ENCODE measurements around the gene SPACDR.

SPACDR gene

DNA sequence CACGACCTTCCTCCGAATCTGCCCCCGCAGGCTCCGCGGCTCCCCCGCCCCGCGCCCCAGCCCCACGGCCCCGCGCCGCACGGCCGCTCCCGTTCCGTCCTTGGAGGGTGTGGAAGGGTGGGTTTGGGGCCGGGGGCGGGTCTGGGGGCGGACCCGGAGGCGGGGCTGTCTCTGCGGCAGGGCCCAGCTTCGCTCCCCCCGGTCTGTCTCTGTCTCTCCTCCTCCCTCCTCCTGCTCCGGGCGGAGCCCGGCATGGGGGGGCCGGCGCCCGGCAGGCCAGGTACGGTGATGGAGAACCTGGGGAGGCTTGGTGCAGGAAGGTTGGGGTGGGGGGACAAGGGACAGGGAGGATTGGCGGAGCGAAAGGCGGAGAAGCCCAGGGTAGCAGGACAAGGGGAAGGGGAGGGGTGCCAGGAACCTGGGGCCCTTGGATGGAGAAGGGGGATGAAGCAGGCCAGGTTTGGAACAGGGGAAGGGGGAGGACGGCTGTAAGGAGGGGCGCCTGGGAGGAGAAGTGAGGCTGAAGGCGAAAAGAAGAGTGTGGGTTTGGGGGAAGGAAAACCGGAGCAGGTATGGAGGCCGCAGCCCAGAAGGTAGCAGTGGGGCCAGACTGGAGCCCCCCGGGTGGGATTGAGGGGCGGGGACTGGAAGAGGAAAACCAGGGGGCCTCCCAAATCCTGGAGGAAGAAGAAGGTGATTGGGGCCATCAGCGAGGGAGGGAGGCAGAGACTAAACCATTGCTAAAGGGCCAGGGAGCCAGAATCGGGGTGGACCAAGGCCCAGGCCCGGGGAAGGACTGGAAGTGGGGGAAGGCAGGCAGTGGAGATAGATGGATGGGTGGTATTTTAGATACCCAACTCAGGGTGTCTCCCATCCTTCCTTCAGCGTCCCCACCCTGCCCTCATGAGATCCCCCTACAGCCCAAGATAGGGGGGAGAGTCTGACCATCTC lies 19.9 kb upstream of the SPACDR start, which contains the start of gene NYAP1:
Gene NYAP1, plus strand, starts transcription at position 206 of the 951 bp plus-strand sequence. CDS start 1,385 bp downstream, outside the sequence.
- Histone ChIP-seq H3K4me3 (ENCODE audit: low read length) (peak within 1 kb of the TSS; percentile 72), H3K9ac (ENCODE audit: low read depth, low read length) (peak within 1 kb of the TSS; percentile 30; the same call in 1 of the 2 replicates), H3K27ac (ENCODE audit: low read length) (no peak within 1 kb of the TSS), H3K9me3 (ENCODE audit: insufficient read depth, low read depth, low read length) (no peaks in the 10 kb centered on the region), H3K27me3 (ENCODE audit: insufficient read depth, low read length) (peaks cover 4% of the 10 kb centered on the region; the same call in 1 of the 2 replicates), H3K36me3 (ENCODE audit: insufficient read depth, low read depth, low read length) (no peaks in the 10 kb centered on the region), H3K4me1 (ENCODE audit: insufficient read depth, low read length) (peaks cover 8% of the 10 kb centered on the region; the same call in 1 of the 2 replicates)

DNA sequence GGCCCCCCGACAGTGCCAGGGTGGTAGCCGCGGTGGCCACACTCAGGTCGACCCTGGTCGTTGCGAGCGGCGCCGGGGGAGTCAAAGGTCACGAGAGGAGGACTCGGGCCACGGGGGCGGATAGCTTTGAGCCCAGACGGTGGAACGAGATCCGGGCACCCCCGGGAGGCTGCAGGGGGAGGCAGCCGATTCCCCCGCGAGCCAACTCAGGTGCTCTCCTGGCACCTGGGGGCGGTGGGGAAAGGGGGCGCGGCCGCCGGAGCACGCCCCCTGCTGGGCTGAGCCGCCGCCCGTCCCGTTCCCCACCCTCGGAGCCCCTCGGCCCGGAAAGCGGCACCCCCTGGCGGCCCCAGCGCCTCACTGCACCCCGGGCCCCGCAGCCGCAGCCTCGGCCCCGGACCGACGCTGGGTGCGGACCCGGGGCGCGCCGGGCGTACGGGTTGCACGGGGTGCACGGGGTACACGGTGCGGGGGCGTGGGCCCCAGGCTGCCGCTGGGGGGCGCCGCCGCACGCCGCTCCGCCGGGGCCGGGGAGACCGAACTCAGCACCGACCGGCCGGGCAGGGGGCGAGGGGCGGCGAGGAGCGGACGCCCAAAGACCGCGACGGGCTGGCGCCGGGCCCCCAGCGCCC lies 19.1 kb upstream of the SPACDR start:
- no peaks in the 10 kb centered on the region for H3K36me3 ChIP-seq (ENCODE audit: insufficient read depth, low read depth, low read length)
- peak overlapping the region; percentile 72; the same call in 1 of the 2 replicates for H3K4me3 ChIP-seq (ENCODE audit: low read length)
- H3K4me1 ChIP-seq (ENCODE audit: insufficient read depth, low read length): peaks cover 8% of the 10 kb centered on the region; the same call in 1 of the 2 replicates
- no peak overlapping the region for H3K9ac ChIP-seq (ENCODE audit: low read depth, low read length)
- no peak overlapping the region for H3K27ac ChIP-seq (ENCODE audit: low read length)
- H3K9me3 ChIP-seq (ENCODE audit: insufficient read depth, low read depth, low read length): no peaks in the 10 kb centered on the region
- H3K27me3 ChIP-seq (ENCODE audit: insufficient read depth, low read length): peaks cover 4% of the 10 kb centered on the region; the same call in 1 of the 2 replicates

DNA sequence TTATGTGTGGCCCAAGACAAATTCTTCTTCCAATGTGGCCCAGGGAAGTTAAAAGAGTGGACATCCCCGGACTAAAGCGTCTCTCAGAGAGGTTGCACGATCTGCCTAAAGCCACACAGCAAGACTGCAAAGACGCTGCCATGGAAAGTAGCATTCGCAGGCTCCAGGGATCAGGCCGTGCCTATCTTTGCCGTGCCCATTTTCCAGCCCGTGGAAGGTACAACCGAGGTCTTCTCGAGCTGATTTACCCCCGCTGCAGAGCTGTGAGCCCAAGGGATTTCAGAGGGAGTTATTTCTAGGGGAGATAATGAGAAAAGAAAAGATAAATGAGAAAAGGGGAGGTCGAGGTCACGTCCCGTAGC lies 18.6 kb upstream of the SPACDR start:
- Histone ChIP-seq H3K9ac (ENCODE audit: low read depth, low read length) (no peak overlapping the region), H3K9me3 (ENCODE audit: insufficient read depth, low read depth, low read length) (no peaks in the 10 kb centered on the region), H3K4me1 (ENCODE audit: insufficient read depth, low read length) (peaks cover 8% of the 10 kb centered on the region; the same call in 1 of the 2 replicates), H3K4me3 (ENCODE audit: low read length) (peak overlapping the region; percentile 72; the same call in 1 of the 2 replicates), H3K27me3 (ENCODE audit: insufficient read depth, low read length) (peaks cover 4% of the 10 kb centered on the region; the same call in 1 of the 2 replicates), H3K36me3 (ENCODE audit: insufficient read depth, low read depth, low read length) (no peaks in the 10 kb centered on the region), H3K27ac (ENCODE audit: low read length) (no peak overlapping the region)

DNA sequence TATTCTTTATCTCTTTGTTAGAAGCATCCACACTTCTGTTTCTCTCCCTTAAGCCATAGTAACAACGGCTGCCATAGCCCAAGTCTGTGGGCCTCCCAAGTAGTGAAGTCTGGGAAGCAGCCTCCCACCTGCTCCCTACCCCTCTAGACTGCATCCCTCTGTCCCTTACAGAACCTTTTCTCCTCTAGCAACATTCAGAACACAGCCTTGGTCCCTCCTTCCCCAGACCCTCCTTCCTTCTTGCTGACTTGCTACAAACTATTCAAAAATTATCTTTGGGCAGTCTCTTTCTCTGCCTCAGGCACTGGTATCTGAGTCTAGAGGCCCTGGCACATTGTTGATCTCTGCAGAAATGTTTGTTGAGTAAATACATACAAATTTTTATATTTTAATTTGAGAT lies 17.4 kb upstream of the SPACDR start:
- no peak overlapping the region for H3K27ac ChIP-seq (ENCODE audit: low read length)
- no peak overlapping the region for H3K9ac ChIP-seq (ENCODE audit: low read depth, low read length)
- H3K4me1 ChIP-seq (ENCODE audit: insufficient read depth, low read length): peaks cover 8% of the 10 kb centered on the region; the same call in 1 of the 2 replicates
- H3K27me3 ChIP-seq (ENCODE audit: insufficient read depth, low read length): peaks cover 4% of the 10 kb centered on the region; the same call in 1 of the 2 replicates
- H3K36me3 ChIP-seq (ENCODE audit: insufficient read depth, low read depth, low read length): no peaks in the 10 kb centered on the region
- no peaks in the 10 kb centered on the region for H3K9me3 ChIP-seq (ENCODE audit: insufficient read depth, low read depth, low read length)
- H3K4me3 ChIP-seq (ENCODE audit: low read length): no peak overlapping the region

DNA sequence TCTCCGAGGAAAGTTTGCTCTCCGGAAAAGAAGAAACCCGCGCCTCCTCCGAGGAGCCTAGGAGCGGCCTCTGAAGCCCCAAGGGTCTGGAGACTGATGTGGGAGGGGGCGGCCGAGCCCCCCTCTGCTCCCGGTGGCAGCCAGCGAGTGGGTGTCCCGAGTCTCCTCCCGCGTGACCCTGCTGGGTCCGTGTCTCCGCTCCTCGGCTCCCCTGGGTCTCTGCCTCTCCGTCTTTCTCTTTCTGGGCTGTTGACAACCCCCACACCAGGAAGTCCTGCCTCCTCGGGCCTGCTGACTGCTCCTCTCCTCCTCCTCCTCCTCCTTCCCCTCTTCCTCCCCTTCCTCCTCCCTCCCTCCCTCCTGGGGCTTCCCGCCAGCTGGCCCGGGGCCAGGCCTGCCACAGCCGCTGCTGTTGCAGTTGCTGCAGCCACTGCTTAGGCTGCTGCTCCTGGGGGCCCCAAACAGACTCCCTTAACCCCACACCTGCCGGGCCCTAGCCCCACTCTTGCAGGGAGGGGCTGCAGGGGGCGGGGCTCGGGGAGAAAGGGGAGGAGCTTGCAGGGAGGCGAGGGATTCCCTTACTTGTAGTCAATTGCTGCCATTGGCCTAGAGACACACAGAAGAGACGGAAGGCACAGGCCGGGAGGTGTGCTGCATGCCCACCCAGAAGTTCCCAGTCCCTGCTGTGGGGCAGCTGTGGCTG lies 15.0 kb upstream of the SPACDR start, which contains the start of gene TSC22D4:
Gene TSC22D4, minus strand, starts transcription at position 257 of the 703 bp plus-strand sequence. CDS start 1,176 bp downstream, outside the sequence.
- peak within 1 kb of the TSS; percentile 81 for H3K4me3 ChIP-seq (ENCODE audit: low read length)
- H3K27ac ChIP-seq (ENCODE audit: low read length): peak within 1 kb of the TSS; percentile 61
- peaks cover 5% of the 10 kb centered on the region for H3K4me1 ChIP-seq (ENCODE audit: insufficient read depth, low read length)
- H3K9me3 ChIP-seq (ENCODE audit: insufficient read depth, low read depth, low read length): no peaks in the 10 kb centered on the region
- peaks cover 4% of the 10 kb centered on the region; the same call in 1 of the 2 replicates for H3K27me3 ChIP-seq (ENCODE audit: insufficient read depth, low read length)
- peak within 1 kb of the TSS; percentile 76; the same call in 1 of the 2 replicates for H3K9ac ChIP-seq (ENCODE audit: low read depth, low read length)
- H3K36me3 ChIP-seq (ENCODE audit: insufficient read depth, low read depth, low read length): no peaks in the 10 kb centered on the region

DNA sequence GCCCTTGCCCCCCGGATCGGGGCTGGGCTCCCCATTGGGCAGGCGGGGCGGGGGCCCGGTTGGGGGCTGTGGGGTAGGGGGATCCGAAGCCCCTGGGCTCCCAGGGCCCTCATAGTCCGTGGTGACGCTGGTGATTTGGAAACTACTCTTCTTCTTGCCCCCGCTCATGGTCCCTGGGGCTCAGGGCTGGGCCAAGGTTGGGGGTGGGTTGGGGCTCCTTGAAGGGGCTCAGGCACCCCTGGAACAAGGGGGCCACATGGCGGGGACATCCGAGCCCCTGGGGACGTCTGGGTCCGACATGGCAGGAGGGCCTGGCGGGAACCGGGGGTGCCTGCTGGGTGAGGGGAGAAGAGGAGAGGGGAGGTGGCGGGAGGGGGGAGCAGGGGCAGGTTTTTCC lies 13.8 kb upstream of the SPACDR start:
- no peak overlapping the region for H3K27ac ChIP-seq (ENCODE audit: low read length)
- peak overlapping the region; percentile 81; the same call in 1 of the 2 replicates for H3K4me3 ChIP-seq (ENCODE audit: low read length)
- peak overlapping the region; percentile 76; the same call in 1 of the 2 replicates for H3K9ac ChIP-seq (ENCODE audit: low read depth, low read length)
- H3K27me3 ChIP-seq (ENCODE audit: insufficient read depth, low read length): peaks cover 4% of the 10 kb centered on the region; the same call in 1 of the 2 replicates
- no peaks in the 10 kb centered on the region for H3K9me3 ChIP-seq (ENCODE audit: insufficient read depth, low read depth, low read length)
- peaks cover 8% of the 10 kb centered on the region; the same call in 1 of the 2 replicates for H3K36me3 ChIP-seq (ENCODE audit: insufficient read depth, low read depth, low read length)
- H3K4me1 ChIP-seq (ENCODE audit: insufficient read depth, low read length): peaks cover 5% of the 10 kb centered on the region

DNA sequence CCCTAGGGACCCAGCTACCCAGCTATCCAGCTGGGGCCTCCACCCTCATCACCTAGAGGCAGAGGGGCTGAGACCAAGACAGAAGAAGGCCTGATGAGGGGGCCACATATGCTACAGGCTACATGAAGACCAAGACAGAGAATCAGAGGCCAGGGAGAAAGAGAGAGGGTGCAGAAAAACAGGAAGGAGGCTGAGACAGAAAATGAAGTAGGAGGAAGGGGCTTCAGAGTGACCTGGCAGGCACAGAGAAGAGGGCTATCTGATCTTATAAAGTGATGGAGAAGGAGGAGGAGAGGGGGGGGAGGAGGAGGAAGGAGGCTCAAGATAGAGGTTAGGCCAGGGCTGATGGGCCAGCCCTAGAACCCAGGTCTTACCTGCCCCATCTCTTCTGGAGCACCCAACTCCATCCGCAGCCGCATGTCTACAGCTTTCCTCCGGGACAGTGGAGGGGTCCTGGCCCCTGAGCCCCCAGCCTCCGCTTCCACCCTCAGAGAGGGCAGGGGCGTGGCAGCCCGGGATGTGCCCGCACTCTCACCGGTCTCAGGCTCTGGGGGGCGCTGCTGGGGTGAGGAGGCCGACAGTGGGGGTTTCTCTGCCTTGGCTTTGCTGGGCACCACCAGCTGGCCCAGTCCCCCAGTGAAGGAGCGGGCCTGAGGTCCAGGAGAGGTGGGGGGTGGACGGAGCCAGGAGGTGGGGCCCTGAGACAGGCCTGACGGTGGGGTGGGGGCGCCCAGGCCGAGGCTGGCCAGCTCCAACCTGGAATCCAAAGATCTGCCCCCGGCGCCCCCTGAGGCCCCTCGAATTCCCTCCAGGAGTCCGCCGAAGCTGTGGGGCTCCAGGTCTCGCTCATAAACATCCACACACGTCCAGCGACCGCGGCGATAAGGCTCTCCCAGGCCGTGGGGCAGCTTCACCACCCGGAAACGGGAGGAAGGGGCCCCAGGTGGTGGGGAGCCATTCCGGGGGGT lies 13.1 kb upstream of the SPACDR start:
- no peaks in the 10 kb centered on the region for H3K9me3 ChIP-seq (ENCODE audit: insufficient read depth, low read depth, low read length)
- peaks cover 9% of the 10 kb centered on the region; the same call in 1 of the 2 replicates for H3K36me3 ChIP-seq (ENCODE audit: insufficient read depth, low read depth, low read length)
- H3K4me3 ChIP-seq (ENCODE audit: low read length): peak overlapping the region; percentile 81; the same call in 1 of the 2 replicates
- peaks cover 1% of the 10 kb centered on the region; the same call in 1 of the 2 replicates for H3K27me3 ChIP-seq (ENCODE audit: insufficient read depth, low read length)
- H3K4me1 ChIP-seq (ENCODE audit: insufficient read depth, low read length): peaks cover 5% of the 10 kb centered on the region
- no peak overlapping the region for H3K27ac ChIP-seq (ENCODE audit: low read length)
- H3K9ac ChIP-seq (ENCODE audit: low read depth, low read length): no peak overlapping the region

DNA sequence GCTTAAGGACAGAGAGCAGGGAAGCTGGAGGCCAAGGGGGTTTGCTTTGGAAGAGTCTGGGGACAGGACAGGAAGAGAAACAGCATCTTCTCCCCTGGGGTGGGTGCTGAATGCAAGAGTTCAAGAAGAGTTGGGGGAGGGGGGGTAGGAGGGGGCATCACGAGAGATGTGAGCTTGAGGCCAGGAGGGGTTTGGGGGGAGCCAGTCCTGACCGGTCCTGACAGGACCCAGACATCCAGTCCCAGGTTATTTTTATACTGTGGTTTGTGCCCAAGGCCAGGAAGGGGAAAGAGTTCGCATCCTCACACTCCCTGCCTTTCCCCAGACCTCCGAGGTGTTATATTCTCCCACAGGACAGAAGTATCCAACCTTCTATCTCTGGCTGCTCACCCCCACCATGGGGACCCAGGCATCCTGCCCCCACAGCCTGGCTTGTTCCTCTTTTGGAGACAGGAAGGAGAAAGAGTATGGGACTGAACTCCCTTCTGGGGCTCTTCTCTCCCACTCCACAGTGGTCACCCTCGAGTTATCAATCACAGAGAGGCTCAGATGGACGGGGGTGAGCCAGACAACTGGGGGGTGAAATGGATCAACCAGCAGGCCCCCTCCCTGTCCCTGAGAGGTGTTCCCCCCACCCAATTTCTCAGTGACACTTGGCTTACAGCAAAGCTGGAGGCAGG lies 12.2 kb upstream of the SPACDR start:
- Histone ChIP-seq H3K27ac (ENCODE audit: low read length) (no peak overlapping the region), H3K36me3 (ENCODE audit: insufficient read depth, low read depth, low read length) (peaks cover 9% of the 10 kb centered on the region; the same call in 1 of the 2 replicates), H3K4me3 (ENCODE audit: low read length) (peak overlapping the region; percentile 30; the same call in 1 of the 2 replicates), H3K9me3 (ENCODE audit: insufficient read depth, low read depth, low read length) (no peaks in the 10 kb centered on the region), H3K27me3 (ENCODE audit: insufficient read depth, low read length) (no peaks in the 10 kb centered on the region), H3K9ac (ENCODE audit: low read depth, low read length) (peak overlapping the region; percentile 41; the same call in 1 of the 2 replicates), H3K4me1 (ENCODE audit: insufficient read depth, low read length) (peaks cover 5% of the 10 kb centered on the region)

DNA sequence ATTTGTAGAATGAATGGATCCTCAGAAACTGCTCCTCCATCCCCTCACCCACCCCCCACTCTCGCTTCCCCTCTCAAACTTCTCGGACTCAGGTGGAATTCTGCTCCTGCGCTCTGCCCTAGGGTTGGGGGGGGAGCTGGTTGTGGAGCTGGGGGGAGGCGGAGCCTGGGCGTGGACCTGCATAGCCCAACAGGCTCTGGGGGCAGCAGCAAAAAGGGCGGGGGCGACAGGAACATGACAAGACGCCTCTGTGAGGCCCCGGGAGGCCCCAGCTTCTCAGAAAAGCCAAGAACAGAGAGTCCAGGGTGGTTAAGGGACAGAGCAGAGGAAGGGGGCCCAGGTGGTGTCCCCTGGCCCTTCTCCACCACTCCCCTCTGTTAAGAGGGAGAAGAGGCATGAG lies 11.5 kb upstream of the SPACDR start:
- Histone ChIP-seq H3K36me3 (ENCODE audit: insufficient read depth, low read depth, low read length) (peaks cover 9% of the 10 kb centered on the region; the same call in 1 of the 2 replicates), H3K9me3 (ENCODE audit: insufficient read depth, low read depth, low read length) (no peaks in the 10 kb centered on the region), H3K9ac (ENCODE audit: low read depth, low read length) (peak overlapping the region; percentile 41; the same call in 1 of the 2 replicates), H3K27me3 (ENCODE audit: insufficient read depth, low read length) (no peaks in the 10 kb centered on the region), H3K4me3 (ENCODE audit: low read length) (peak overlapping the region; percentile 30; the same call in 1 of the 2 replicates), H3K27ac (ENCODE audit: low read length) (no peak overlapping the region), H3K4me1 (ENCODE audit: insufficient read depth, low read length) (peaks cover 5% of the 10 kb centered on the region)

All from iPS-20b (cell line).